ENCODE measurements around the gene DPEP2NB.

DPEP2NB gene

GRCh38 chr16:68049449-68049848 lies 33.7 kb upstream of the DPEP2NB start:
- Histone ChIP-seq H2AFZ (ENCODE audit: low read length) (no peak overlapping the region), H3K79me2 (ENCODE audit: insufficient read depth, low read length) (no peaks in the 10 kb centered on the region), H3K9ac (ENCODE audit: low read depth, low read length, poor library complexity, severe bottlenecking) (no peak overlapping the region), H4K20me1 (ENCODE audit: insufficient read depth, low read length, poor library complexity, severe bottlenecking) (no peaks in the 10 kb centered on the region), H3F3A (ENCODE audit: low read depth) (no peaks in the 10 kb centered on the region), H3K4me1 (ENCODE audit: insufficient read depth, low read length, poor library complexity, severe bottlenecking) (no peaks in the 10 kb centered on the region), H3K36me3 (ENCODE audit: insufficient read depth, low read length) (peaks cover 12% of the 10 kb centered on the region; the same call in 1 of the 2 replicates), H3K9me3 (ENCODE audit: insufficient read depth, low read depth, low read length) (no peaks in the 10 kb centered on the region), H3K27me3 (ENCODE audit: insufficient read depth, low read length, poor library complexity, severe bottlenecking) (no peaks in the 10 kb centered on the region), H3K4me2 (ENCODE audit: low read depth, low read length, poor library complexity, severe bottlenecking) (no peak overlapping the region), H3K9me2 (replicated peaks; ENCODE audit: low read depth, low read length) (no peaks in the 10 kb centered on the region), H3K4me3 (ENCODE audit: low read length, poor library complexity, severe bottlenecking) (no peak overlapping the region)
- TF ChIP-seq EZH2phosphoT487 (IDR thresholded peaks at IDR 0.05; ENCODE audit: borderline replicate concordance) = no peak
- TF ChIP-seq, protein P1, sequence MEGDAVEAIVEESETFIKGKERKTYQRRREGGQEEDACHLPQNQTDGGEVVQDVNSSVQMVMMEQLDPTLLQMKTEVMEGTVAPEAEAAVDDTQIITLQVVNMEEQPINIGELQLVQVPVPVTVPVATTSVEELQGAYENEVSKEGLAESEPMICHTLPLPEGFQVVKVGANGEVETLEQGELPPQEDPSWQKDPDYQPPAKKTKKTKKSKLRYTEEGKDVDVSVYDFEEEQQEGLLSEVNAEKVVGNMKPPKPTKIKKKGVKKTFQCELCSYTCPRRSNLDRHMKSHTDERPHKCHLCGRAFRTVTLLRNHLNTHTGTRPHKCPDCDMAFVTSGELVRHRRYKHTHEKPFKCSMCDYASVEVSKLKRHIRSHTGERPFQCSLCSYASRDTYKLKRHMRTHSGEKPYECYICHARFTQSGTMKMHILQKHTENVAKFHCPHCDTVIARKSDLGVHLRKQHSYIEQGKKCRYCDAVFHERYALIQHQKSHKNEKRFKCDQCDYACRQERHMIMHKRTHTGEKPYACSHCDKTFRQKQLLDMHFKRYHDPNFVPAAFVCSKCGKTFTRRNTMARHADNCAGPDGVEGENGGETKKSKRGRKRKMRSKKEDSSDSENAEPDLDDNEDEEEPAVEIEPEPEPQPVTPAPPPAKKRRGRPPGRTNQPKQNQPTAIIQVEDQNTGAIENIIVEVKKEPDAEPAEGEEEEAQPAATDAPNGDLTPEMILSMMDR (conservative IDR thresholded peaks at IDR 0.05; ENCODE audit: low read length) = no peak

DNA sequence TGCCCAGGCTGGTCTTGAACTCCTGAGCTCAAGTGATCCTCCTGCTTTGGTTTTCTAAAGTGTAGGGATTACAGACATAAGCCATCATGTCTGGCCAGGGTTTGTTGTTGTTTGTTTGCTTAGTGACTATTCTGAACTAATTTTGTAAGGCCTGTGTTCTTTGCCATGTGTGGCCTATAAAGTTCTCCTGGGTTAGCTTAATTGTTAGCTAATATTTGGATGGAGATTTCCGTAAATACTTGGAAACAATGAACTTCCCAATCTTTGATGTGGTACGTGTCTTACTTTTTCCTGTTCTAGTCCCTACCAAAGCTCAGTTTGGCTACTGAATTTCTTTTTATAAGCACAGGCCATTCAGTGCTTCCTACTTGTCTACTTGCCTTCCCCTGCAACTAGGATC lies 32.3 kb upstream of the DPEP2NB start:
- no peak overlapping the region for H3K9ac ChIP-seq (ENCODE audit: low read depth, low read length, poor library complexity, severe bottlenecking)
- no peaks in the 10 kb centered on the region for H3K27me3 ChIP-seq (ENCODE audit: insufficient read depth, low read length, poor library complexity, severe bottlenecking)
- H3K36me3 ChIP-seq (ENCODE audit: insufficient read depth, low read length) = peaks cover 4% of the 10 kb centered on the region; the same call in 1 of the 2 replicates
- H3F3A ChIP-seq (ENCODE audit: low read depth) = no peaks in the 10 kb centered on the region
- H3K4me1 ChIP-seq (ENCODE audit: insufficient read depth, low read length, poor library complexity, severe bottlenecking) = no peaks in the 10 kb centered on the region
- no peaks in the 10 kb centered on the region for H3K9me3 ChIP-seq (ENCODE audit: insufficient read depth, low read depth, low read length)
- no peak overlapping the region for H3K4me3 ChIP-seq (ENCODE audit: low read length, poor library complexity, severe bottlenecking)
- H3K4me2 ChIP-seq (ENCODE audit: low read depth, low read length, poor library complexity, severe bottlenecking) = no peak overlapping the region
- H3K79me2 ChIP-seq (ENCODE audit: insufficient read depth, low read length) = no peaks in the 10 kb centered on the region
- no peak for TF ChIP-seq EZH2phosphoT487 (IDR thresholded peaks at IDR 0.05; ENCODE audit: borderline replicate concordance)
- TF ChIP-seq, protein P1 (conservative IDR thresholded peaks at IDR 0.05; ENCODE audit: low read length) = no peak
- H2AFZ ChIP-seq (ENCODE audit: low read length) = no peak overlapping the region
- no peaks in the 10 kb centered on the region for H4K20me1 ChIP-seq (ENCODE audit: insufficient read depth, low read length, poor library complexity, severe bottlenecking)
- H3K9me2 ChIP-seq (replicated peaks; ENCODE audit: low read depth, low read length) = no peaks in the 10 kb centered on the region

DNA sequence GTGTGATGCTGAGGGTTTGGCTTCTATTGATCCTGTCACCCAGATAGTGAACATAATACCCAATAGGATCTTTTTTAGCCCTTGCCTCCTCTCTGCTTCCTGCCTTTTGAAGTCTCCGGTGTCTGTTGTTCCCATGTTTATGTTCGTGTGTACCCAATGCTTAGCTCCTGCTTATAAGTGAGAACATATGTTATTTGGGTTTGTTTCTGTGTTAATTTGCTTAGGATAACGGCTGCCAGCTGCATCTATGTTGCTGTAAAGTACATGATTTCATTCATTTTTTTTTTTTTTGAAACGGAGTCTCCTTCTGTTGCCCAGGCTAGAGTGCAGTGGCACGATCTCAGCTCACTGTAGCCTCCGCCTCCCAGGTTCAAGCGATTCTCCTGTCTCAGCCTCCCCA lies 30.4 kb upstream of the DPEP2NB start:
- no peaks in the 10 kb centered on the region for H3K4me1 ChIP-seq (ENCODE audit: insufficient read depth, low read length, poor library complexity, severe bottlenecking)
- H3K27me3 ChIP-seq (ENCODE audit: insufficient read depth, low read length, poor library complexity, severe bottlenecking) = no peaks in the 10 kb centered on the region
- no peaks in the 10 kb centered on the region for H3F3A ChIP-seq (ENCODE audit: low read depth)
- TF ChIP-seq EZH2phosphoT487 (IDR thresholded peaks at IDR 0.05; ENCODE audit: borderline replicate concordance) = no peak
- TF ChIP-seq, protein P1 (conservative IDR thresholded peaks at IDR 0.05; ENCODE audit: low read length) = no peak
- no peak overlapping the region for H3K4me2 ChIP-seq (ENCODE audit: low read depth, low read length, poor library complexity, severe bottlenecking)
- no peaks in the 10 kb centered on the region for H4K20me1 ChIP-seq (ENCODE audit: insufficient read depth, low read length, poor library complexity, severe bottlenecking)
- no peak overlapping the region for H3K4me3 ChIP-seq (ENCODE audit: low read length, poor library complexity, severe bottlenecking)
- no peaks in the 10 kb centered on the region for H3K79me2 ChIP-seq (ENCODE audit: insufficient read depth, low read length)
- H3K9ac ChIP-seq (ENCODE audit: low read depth, low read length, poor library complexity, severe bottlenecking) = no peak overlapping the region
- H3K9me2 ChIP-seq (replicated peaks; ENCODE audit: low read depth, low read length) = no peaks in the 10 kb centered on the region
- H2AFZ ChIP-seq (ENCODE audit: low read length) = no peak overlapping the region
- H3K36me3 ChIP-seq (ENCODE audit: insufficient read depth, low read length) = peaks cover 4% of the 10 kb centered on the region; the same call in 1 of the 2 replicates
- H3K9me3 ChIP-seq (ENCODE audit: insufficient read depth, low read depth, low read length) = no peaks in the 10 kb centered on the region

Data from Loucy (cell line).